A172 (cell line): ENCODE measurements around the gene FEZF2. TPM values are rescaled to one million over a fixed set of nuclear protein-coding genes. Genes with fewer than 3 reads are reported as not detected.

Experiments used
- DNase-seq: peaks from one replicate; pipeline ENCODE4 v3.0.0-alpha.2; 2015; ENCODE audit warnings: low spot score
- total RNA-seq: library from RNA; depleted of rRNA; stranded (reverse); fragments of >200 nt; shearing (Covaris generic); gene quantifications from 2 replicates; pipeline ENCODE4 v1.2.3, GENCODE V29; 2014

Gene FEZF2
- total RNA-seq, 1 experiment from 2014 or later, result not detected

- no peak for DNase-seq
These were observed 43.4 kb downstream of the FEZF2 start for GRCh38 chr3:62329971-62330370.

- no peak for DNase-seq
These were observed 47.5 kb downstream of the FEZF2 start for GRCh38 chr3:62325896-62326295.

- DNase-seq, result no peak
These were observed 50.1 kb downstream of the FEZF2 start for GRCh38 chr3:62323241-62323640.
